HEK293 (cell line): ENCODE results near the gene THSD7A.
A peak's percentile ranks its signal among the peaks of the same experiment; 100 is the strongest.

ENCODE experiments used
- CTCF ChIA-PET: fragments of 350-600 bp; formaldehyde crosslinking; extraction: SDS; loops from one replicate; lab custom pipeline; 2021; ENCODE audit warnings: antibody characterized with exemption; lab: Yijun Ruan, JAX
- POLR2A ChIA-PET: fragments of 300-600 bp; formaldehyde crosslinking; extraction: SDS; loops from one replicate; lab custom pipeline; 2020; ENCODE audit warnings: antibody characterized with exemption, inconsistent platforms; lab: Yijun Ruan, JAX
- H3K27ac ChIP-seq: fragments of 200-500 bp; sonication (Bioruptor generic); 2 replicates; pipeline ENCODE4 v1.5.1; 2014; ENCODE audit warnings: low read depth, low read length, control low read depth, inconsistent platforms; ENCODE audit errors: extremely low read depth
- H3K36me3 ChIP-seq, 2 experiments: fragments of 200-500 bp in 1 of 2; sonication (Bioruptor generic) in 1 of 2; 1 replicate in 1 of 2; 2 replicates in 1 of 2; pipeline ENCODE4 v1.5.1; 2014 to 2017; ENCODE audit warnings: inconsistent platforms in 2 of 2, low read length in 2 of 2; ENCODE audit not compliant: control insufficient read depth in 2 of 2, insufficient read depth in 1 of 2
- H3K4me1 ChIP-seq: fragments of 200-500 bp; sonication (Bioruptor generic); 2 replicates; pipeline ENCODE4 v1.5.1; 2014; ENCODE audit warnings: mild to moderate bottlenecking, low read length, inconsistent platforms; ENCODE audit not compliant: control insufficient read depth, insufficient read depth
- H3K4me3 ChIP-seq: 2 replicates; pipeline ENCODE4 v1.5.1; 2011; ENCODE audit warnings: low read depth, mild to moderate bottlenecking, control low read depth, low read length, moderate library complexity
- H3K9me3 ChIP-seq: fragments of 200-500 bp; sonication (Bioruptor generic); 2 replicates; pipeline ENCODE4 v1.5.1; 2014; ENCODE audit warnings: low read depth, low read length, inconsistent platforms; ENCODE audit not compliant: control insufficient read depth, insufficient read depth
- AEBP2 ChIP-seq: fragments of 450-650 bp; formaldehyde crosslinking; IDR thresholded peaks from 2 replicates; pipeline ENCODE4 v1.5.1; 2016; ENCODE audit warnings: missing biosample characterization, missing genetic modification characterization, borderline replicate concordance
- EGR2 ChIP-seq: fragments of 450-650 bp; formaldehyde crosslinking; IDR thresholded peaks from 2 replicates; pipeline ENCODE4 v1.5.1; 2016; ENCODE audit warnings: low read depth, missing biosample characterization, missing genetic modification characterization
- GLI2 ChIP-seq: fragments of 450-650 bp; formaldehyde crosslinking; IDR thresholded peaks from 2 replicates; pipeline ENCODE4; 2017; ENCODE audit warnings: missing biosample characterization, missing genetic modification characterization, low read depth, borderline replicate concordance
- GLIS1 ChIP-seq: fragments of 450-650 bp; formaldehyde crosslinking; IDR thresholded peaks from 2 replicates; pipeline ENCODE4 v1.5.1; 2016; ENCODE audit warnings: missing biosample characterization, missing genetic modification characterization
- HOXD13 ChIP-seq: sonication (generic); formaldehyde crosslinking; IDR thresholded peaks from 2 replicates; pipeline ENCODE4 v1.8.0; 2022; ENCODE audit warnings: missing genetic modification reagents, borderline replicate concordance
- TRIM28 ChIP-seq: IDR thresholded peaks from 2 replicates; pipeline ENCODE4 v1.6.1; 2011; ENCODE audit warnings: low read length, control low read depth, borderline replicate concordance
- ZFP41 ChIP-seq: fragments of 450-650 bp; formaldehyde crosslinking; IDR thresholded peaks from 2 replicates; pipeline ENCODE4 v1.5.1; 2016; ENCODE audit warnings: missing biosample characterization, missing genetic modification characterization, borderline replicate concordance
- ZNF157 ChIP-seq: fragments of 450-650 bp; formaldehyde crosslinking; IDR thresholded peaks from 2 replicates; pipeline ENCODE4 v1.5.1; 2016; ENCODE audit warnings: missing biosample characterization, missing genetic modification characterization
- ZNF2 ChIP-seq: fragments of 450-650 bp; formaldehyde crosslinking; IDR thresholded peaks from 2 replicates; pipeline ENCODE4 v1.5.1; 2016; ENCODE audit warnings: missing biosample characterization, missing genetic modification characterization
- ZNF211 ChIP-seq: fragments of 450-650 bp; formaldehyde crosslinking; IDR thresholded peaks from 2 replicates; pipeline ENCODE4 v1.5.1; 2016; ENCODE audit warnings: low read depth, missing biosample characterization, missing genetic modification characterization
- ZNF24 ChIP-seq: fragments of 450-650 bp; formaldehyde crosslinking; IDR thresholded peaks from 2 replicates; pipeline ENCODE4 v1.5.1; 2016; ENCODE audit warnings: missing biosample characterization, missing genetic modification characterization
- ZNF292 ChIP-seq: fragments of 450-650 bp; formaldehyde crosslinking; IDR thresholded peaks from 2 replicates; pipeline ENCODE4 v1.5.1; 2016; ENCODE audit warnings: low read depth, missing biosample characterization, missing genetic modification characterization, borderline replicate concordance
- ZNF341 ChIP-seq: fragments of 450-650 bp; formaldehyde crosslinking; IDR thresholded peaks from 2 replicates; pipeline ENCODE4; 2016; ENCODE audit warnings: low read depth, missing biosample characterization, missing genetic modification characterization
- ZNF350 ChIP-seq: fragments of 450-650 bp; formaldehyde crosslinking; IDR thresholded peaks from 2 replicates; pipeline ENCODE4 v1.5.0; 2017; ENCODE audit warnings: missing biosample characterization, mild to moderate bottlenecking, missing genetic modification characterization
- ZNF423 ChIP-seq: fragments of 450-650 bp; formaldehyde crosslinking; IDR thresholded peaks from 2 replicates; pipeline ENCODE4 v1.5.1; 2016; ENCODE audit warnings: missing biosample characterization, missing genetic modification characterization
- ZNF433 ChIP-seq: fragments of 450-650 bp; formaldehyde crosslinking; IDR thresholded peaks from 2 replicates; pipeline ENCODE4 v1.5.1; 2016; ENCODE audit warnings: missing biosample characterization, missing genetic modification characterization, low read depth
- ZNF529 ChIP-seq: fragments of 450-650 bp; formaldehyde crosslinking; IDR thresholded peaks from 2 replicates; pipeline ENCODE4 v1.5.1; 2017; ENCODE audit warnings: missing genetic modification characterization, missing biosample characterization; ENCODE audit not compliant: insufficient replicate concordance
- ZNF610 ChIP-seq: fragments of 450-650 bp; formaldehyde crosslinking; IDR thresholded peaks from 2 replicates; pipeline ENCODE4 v1.5.1; 2016; ENCODE audit warnings: missing biosample characterization, missing genetic modification characterization, borderline replicate concordance
- ZNF623 ChIP-seq: fragments of 450-650 bp; formaldehyde crosslinking; IDR thresholded peaks from 2 replicates; pipeline ENCODE4 v1.5.1; 2016; ENCODE audit warnings: missing biosample characterization, missing genetic modification characterization
- ZNF654 ChIP-seq: fragments of 450-650 bp; formaldehyde crosslinking; IDR thresholded peaks from 2 replicates; pipeline ENCODE4 v1.5.1; 2016; ENCODE audit warnings: low read depth, missing biosample characterization, missing genetic modification characterization
- ZNF785 ChIP-seq: fragments of 450-650 bp; formaldehyde crosslinking; IDR thresholded peaks from 2 replicates; pipeline ENCODE4 v1.5.1; 2016; ENCODE audit warnings: missing biosample characterization, missing genetic modification characterization
- ZNF792 ChIP-seq: fragments of 450-650 bp; formaldehyde crosslinking; IDR thresholded peaks from 2 replicates; pipeline ENCODE4 v1.5.1; 2016; ENCODE audit warnings: missing biosample characterization, missing genetic modification characterization
- ZNF830 ChIP-seq: fragments of 450-650 bp; IDR thresholded peaks from 2 replicates; pipeline ENCODE4 v1.5.0; 2018; ENCODE audit warnings: missing biosample characterization, missing genetic modification characterization, low read depth, mild to moderate bottlenecking, moderate library complexity
- ZSCAN16 ChIP-seq: fragments of 450-650 bp; formaldehyde crosslinking; IDR thresholded peaks from 2 replicates; pipeline ENCODE4 v1.5.1; 2016; ENCODE audit warnings: missing biosample characterization, missing genetic modification characterization
- ZSCAN23 ChIP-seq: fragments of 450-650 bp; formaldehyde crosslinking; IDR thresholded peaks from 2 replicates; pipeline ENCODE4 v1.5.1; 2016; ENCODE audit warnings: missing biosample characterization, missing genetic modification characterization
- TF ChIP-seq, protein P1 (sequence below): fragments of 450-650 bp; formaldehyde crosslinking; IDR thresholded peaks from 2 replicates; pipeline ENCODE4 v1.5.1; 2017; ENCODE audit warnings: missing biosample characterization, missing genetic modification characterization
- TF ChIP-seq, protein P2 (sequence below): fragments of 450-650 bp; IDR thresholded peaks from 2 replicates; pipeline ENCODE4 v1.5.1; 2018; ENCODE audit warnings: missing biosample characterization, mild to moderate bottlenecking, missing genetic modification characterization

THSD7A gene

DNA sequence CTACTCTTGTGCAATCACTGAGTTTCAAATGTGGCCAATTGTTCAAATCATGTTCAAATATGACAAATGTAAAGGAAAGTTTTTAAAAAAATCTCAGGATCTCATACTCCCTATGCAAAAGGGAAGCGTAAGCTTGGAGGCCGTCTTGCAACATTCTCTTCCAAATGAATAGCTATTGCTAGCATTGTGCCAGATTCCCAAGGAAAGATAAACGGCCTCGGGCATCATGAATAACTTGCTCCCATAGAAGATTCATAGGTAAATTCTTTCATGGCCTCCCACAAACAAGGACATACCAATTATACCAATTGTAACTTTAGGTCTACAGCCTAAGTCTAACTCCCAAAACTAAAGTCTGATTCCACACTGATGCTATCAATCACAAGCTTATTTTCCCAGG, 416.9 kb downstream of the THSD7A start:
- ChIA-PET POLR2A (no interaction called here), CTCF (interaction anchor here (0.7 kb wide), 1 partner anchor 461 kb away, joined by 3 read pairs; no protein-coding TSS in a partner anchor)
- H3K27ac ChIP-seq, result no peak overlapping the region
- no peaks in the 10 kb centered on the region for H3K9me3 ChIP-seq
- H3K4me1 ChIP-seq, result no peaks in the 10 kb centered on the region
- TF ChIP-seq ZNF610 (tag by site-specific recombination) (no peak), ZNF830 (tag by site-specific recombination) (no peak), HOXD13 (CRISPR knock-in tag) (no peak), ZNF157 (no peak), ZNF341 (no peak), AEBP2 (tag by site-specific recombination) (no peak), ZSCAN16 (tag by site-specific recombination) (no peak), ZNF792 (tag by site-specific recombination) (no peak), ZNF529 (no peak), ZNF433 (no peak), ZNF785 (tag by site-specific recombination) (no peak)
- TF ChIP-seq, all 188 proteins: peak for 0
- no peaks in the 10 kb centered on the region for H3K36me3 ChIP-seq
- H3K4me3 ChIP-seq, result no peak overlapping the region

GRCh38 chr7:11413901-11414300, 418.1 kb downstream of the THSD7A start:
- Histone ChIP-seq H3K9me3 (no peaks in the 10 kb centered on the region), H3K36me3 (no peaks in the 10 kb centered on the region), H3K27ac (no peak overlapping the region), H3K4me1 (no peaks in the 10 kb centered on the region), H3K4me3 (no peak overlapping the region)
- ChIA-PET POLR2A (no interaction called here), CTCF (no interaction called here)
- TF ChIP-seq ZNF792 (tag by site-specific recombination) (no peak), TRIM28 (peak; percentile 31; the same call in 1 of the 2 replicates), ZNF654 (tag by site-specific recombination) (no peak), AEBP2 (tag by site-specific recombination) (no peak)
- TF ChIP-seq, protein P1, sequence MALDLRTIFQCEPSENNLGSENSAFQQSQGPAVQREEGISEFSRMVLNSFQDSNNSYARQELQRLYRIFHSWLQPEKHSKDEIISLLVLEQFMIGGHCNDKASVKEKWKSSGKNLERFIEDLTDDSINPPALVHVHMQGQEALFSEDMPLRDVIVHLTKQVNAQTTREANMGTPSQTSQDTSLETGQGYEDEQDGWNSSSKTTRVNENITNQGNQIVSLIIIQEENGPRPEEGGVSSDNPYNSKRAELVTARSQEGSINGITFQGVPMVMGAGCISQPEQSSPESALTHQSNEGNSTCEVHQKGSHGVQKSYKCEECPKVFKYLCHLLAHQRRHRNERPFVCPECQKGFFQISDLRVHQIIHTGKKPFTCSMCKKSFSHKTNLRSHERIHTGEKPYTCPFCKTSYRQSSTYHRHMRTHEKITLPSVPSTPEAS (tag by site-specific recombination), result no peak

DNA sequence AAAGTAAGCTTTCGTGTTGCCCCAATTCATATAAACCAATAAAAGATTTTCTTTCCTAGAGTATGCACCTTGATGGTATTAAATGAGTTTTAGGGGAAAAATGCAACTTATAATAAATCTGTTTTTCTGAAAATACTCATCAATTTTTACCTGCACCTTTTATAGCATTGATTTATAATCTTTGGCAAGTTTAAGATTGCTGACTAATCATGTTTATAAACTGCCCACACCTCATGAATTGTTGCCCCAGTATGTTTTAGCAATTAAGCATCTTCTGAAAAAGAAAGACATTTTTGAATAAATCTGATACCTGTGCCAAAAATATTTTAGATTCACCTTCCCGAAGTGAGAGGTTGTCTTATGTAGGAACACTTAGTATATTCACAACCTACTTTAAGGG, 420.0 kb downstream of the THSD7A start:
- Histone ChIP-seq H3K4me3 (no peak overlapping the region), H3K36me3 (no peaks in the 10 kb centered on the region), H3K4me1 (no peaks in the 10 kb centered on the region), H3K9me3 (no peaks in the 10 kb centered on the region), H3K27ac (no peak overlapping the region)
- ChIA-PET CTCF (no interaction called here), POLR2A (no interaction called here)
- TF ChIP-seq ZNF24 (tag by site-specific recombination) (no peak), ZNF2 (no peak), EGR2 (tag by site-specific recombination) (no peak), ZSCAN23 (tag by site-specific recombination) (no peak), ZNF623 (tag by site-specific recombination) (no peak), ZNF211 (no peak), ZNF292 (no peak), ZNF423 (tag by site-specific recombination) (no peak), ZNF350 (tag by site-specific recombination) (no peak), GLI2 (tag by site-specific recombination) (no peak), ZFP41 (tag by site-specific recombination) (no peak), GLIS1 (tag by site-specific recombination) (no peak)
- TF ChIP-seq, protein P2, sequence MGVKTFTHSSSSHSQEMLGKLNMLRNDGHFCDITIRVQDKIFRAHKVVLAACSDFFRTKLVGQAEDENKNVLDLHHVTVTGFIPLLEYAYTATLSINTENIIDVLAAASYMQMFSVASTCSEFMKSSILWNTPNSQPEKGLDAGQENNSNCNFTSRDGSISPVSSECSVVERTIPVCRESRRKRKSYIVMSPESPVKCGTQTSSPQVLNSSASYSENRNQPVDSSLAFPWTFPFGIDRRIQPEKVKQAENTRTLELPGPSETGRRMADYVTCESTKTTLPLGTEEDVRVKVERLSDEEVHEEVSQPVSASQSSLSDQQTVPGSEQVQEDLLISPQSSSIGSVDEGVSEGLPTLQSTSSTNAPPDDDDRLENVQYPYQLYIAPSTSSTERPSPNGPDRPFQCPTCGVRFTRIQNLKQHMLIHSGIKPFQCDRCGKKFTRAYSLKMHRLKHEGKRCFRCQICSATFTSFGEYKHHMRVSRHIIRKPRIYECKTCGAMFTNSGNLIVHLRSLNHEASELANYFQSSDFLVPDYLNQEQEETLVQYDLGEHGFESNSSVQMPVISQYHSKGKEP, result no peak
